GM12878 (cell line): ENCODE results near the gene XAGE2. TPM values are rescaled to one million over a fixed set of nuclear protein-coding genes. Genes with fewer than 3 reads are reported as not detected.
"Not testable (repeated sequence)": the region's sequence is repeated elsewhere in the genome, so short reads cannot be mapped to it uniquely, and the experiment has no call there.

Experiments used
- ATAC-seq: fragments of 200-7000 bp; cut with Tn5 transposase; 3 replicates; pipeline ENCODE4 v1.9.1; 2020; ENCODE audit warnings: mild to moderate bottlenecking, moderate library complexity
- BruUV-seq: library from RNA; stranded (reverse); fragments of 400-500 nt; replicated peaks from 2 replicates; lab custom pipeline; 2021; lab: Mats Ljungman, UMichigan
- CTCF ChIA-PET: fragments of 300-600 bp; sonication (Branson Sonifier 250); formaldehyde crosslinking; extraction: SDS; loops from one replicate; lab custom pipeline; 2021; ENCODE audit warnings: inconsistent platforms; lab: Yijun Ruan, JAX
- POLR2A ChIA-PET: fragments of 350-600 bp; formaldehyde crosslinking; extraction: SDS; loops from one replicate; lab custom pipeline; 2021; ENCODE audit warnings: inconsistent platforms; lab: Charles Lee
- RAD21 ChIA-PET: fragments of 300-600 bp; sonication (Branson Sonifier 250); formaldehyde crosslinking; loops from one replicate; lab custom pipeline; 2023; ENCODE audit warnings: antibody characterized with exemption; ENCODE audit not compliant: unreplicated experiment; lab: Charles Lee
- SMC1A ChIA-PET: fragments of 300-600 bp; sonication (Branson Sonifier 250); formaldehyde crosslinking; loops from one replicate; lab custom pipeline; 2023; ENCODE audit not compliant: unreplicated experiment, uncharacterized antibody; lab: Charles Lee
- DNase-seq: peaks from one replicate; pipeline ENCODE4 v3.0.0-alpha.2; 2011; ENCODE audit warnings: low read depth, low spot score
- FAIRE-seq: peaks from 3 replicates; lab custom pipeline; 2011; peaks lifted over from hg19 to GRCh38; lab: Jason Lieb, UNC
- H2AFZ ChIP-seq: 2 replicates; pipeline ENCODE4 v1.6.0; 2011; ENCODE audit warnings: low read depth, low read length, control low read depth; ENCODE audit not compliant: control insufficient read depth
- H3K27ac ChIP-seq: 2 replicates; pipeline ENCODE4 v1.5.1; 2011; ENCODE audit warnings: control low read depth; ENCODE audit not compliant: control insufficient read depth, insufficient read depth
- H3K27me3 ChIP-seq, 2 experiments: replicated peaks in 1 of 2; 2 replicates each; pipeline versions ENCODE4 v1.6.0 to v1.6.1; 2011; ENCODE audit warnings: low read length in 1 of 2; ENCODE audit not compliant: control insufficient read depth in 2 of 2, insufficient read depth in 2 of 2
- H3K36me3 ChIP-seq, 2 experiments: 2 replicates each; pipeline ENCODE4 v1.5.1; 2011; ENCODE audit warnings: low read length in 1 of 2; ENCODE audit not compliant: control insufficient read depth in 2 of 2, insufficient read depth in 2 of 2
- H3K4me1 ChIP-seq: 2 replicates; pipeline ENCODE4 v1.6.1; 2011; ENCODE audit warnings: mild to moderate bottlenecking, low read length, moderate library complexity, mixed read lengths; ENCODE audit not compliant: control insufficient read depth, insufficient read depth
- H3K4me2 ChIP-seq: 2 replicates; pipeline ENCODE4 v1.6.0; 2011; ENCODE audit warnings: control low read depth; ENCODE audit not compliant: control insufficient read depth, insufficient read depth
- H3K4me3 ChIP-seq: fragments of 200-600 bp; sonication (generic); 2 replicates; pipeline ENCODE4 v1.5.1; 2016
- H3K79me2 ChIP-seq: 2 replicates; pipeline ENCODE4 v1.6.0; 2011; ENCODE audit warnings: low read length; ENCODE audit not compliant: control insufficient read depth, insufficient read depth
- H3K9ac ChIP-seq: 2 replicates; pipeline ENCODE4 v1.8.0; 2011; ENCODE audit warnings: low read length, control low read depth, mixed read lengths; ENCODE audit not compliant: control insufficient read depth, insufficient read depth
- H3K9me3 ChIP-seq: replicated peaks from 3 replicates; pipeline ENCODE4 v1.5.1; 2011; ENCODE audit warnings: mild to moderate bottlenecking, low read length; ENCODE audit not compliant: control insufficient read depth, insufficient read depth
- H4K20me1 ChIP-seq: 2 replicates; pipeline ENCODE4 v1.6.0; 2011; ENCODE audit not compliant: control insufficient read depth, insufficient read depth
- RAD21 ChIP-seq: IDR thresholded peaks from 2 replicates; pipeline ENCODE4 v1.6.1; 2011; ENCODE audit warnings: mild to moderate bottlenecking, low read depth, low read length, moderate library complexity; ENCODE audit not compliant: insufficient read depth
- YY1 ChIP-seq: IDR thresholded peaks from 2 replicates; pipeline ENCODE4 v1.6.1; 2011; ENCODE audit warnings: low read depth, mild to moderate bottlenecking, low read length
- WGBS: methylation state at CpG from one replicate; pipeline ENCODE4 v1.1.6; 2016; ENCODE audit warnings: low lambda C conversion rate; ENCODE audit not compliant: insufficient replicate concordance, insufficient coverage; ENCODE audit errors: missing lambda C conversion rate; 5-methylcytosine and 5-hydroxymethylcytosine counted together
- in situ Hi-C: fragments of 300-500 bp; cut with MboI; formaldehyde crosslinking; loops from 9 replicates; pipeline ENCODE4 v1.14.3; 2018; ENCODE audit warnings: mixed read lengths
- intact Hi-C: fragments of 100-400 bp; cut with micrococcal nuclease; formaldehyde crosslinking; loops from one replicate; pipeline ENCODE4 v1.14.2; 2022; ENCODE audit not compliant: unreplicated experiment
- polyA plus RNA-seq, 11 experiments: library from polyadenylated mRNA; depleted of rRNA in 4 of 11; unstranded in 6 of 11; stranded (reverse) in 5 of 11; fragments of >200 nt; fragmentation: Nextera tagmentation in 4 of 11; fragmentation: Illumina TruSeq in 1 of 11; extraction: Ambion mirVana in 4 of 11; extraction: Trizol in 1 of 11; gene quantifications; 1 replicate in 1 of 11; 2 replicates in 10 of 11; pipeline versions ENCODE4 v1.2.1 to v1.2.3, GENCODE V29; 2011 to 2016; ENCODE audit warnings: inconsistent platforms in 2 of 11, missing spikeins in 2 of 11, low read depth in 1 of 11
- total RNA-seq, 4 experiments: library from RNA; depleted of rRNA in 3 of 4; stranded (reverse); fragments of >200 nt in 3 of 4; fragmentation: Illumina TruSeq in 1 of 4; extraction: Trizol in 1 of 4; gene quantifications; 2 replicates each; pipeline versions ENCODE4 v1.2.1 to v1.2.3, GENCODE V29; 2013 to 2021
- TF ChIP-seq, protein P1 (sequence below), 3 experiments: IDR thresholded peaks in 2 of 3; conservative IDR thresholded peaks in 1 of 3; 2 replicates each; pipeline ENCODE4 v1.5.1; 2011; ENCODE audit warnings: low read depth in 3 of 3, low read length in 3 of 3, mild to moderate bottlenecking in 3 of 3, control low read depth in 2 of 3, moderate library complexity in 2 of 3, inconsistent platforms in 1 of 3, mixed read lengths in 1 of 3; ENCODE audit not compliant: control insufficient read depth in 2 of 3, insufficient read depth in 1 of 3; ENCODE audit errors: extremely low read depth in 1 of 3

Gene XAGE2
- total and polyA plus RNA-seq, 10 of the 15 experiments (the other 5 are each of a cell fraction or from before 2014, with no cell fraction given), result not detected

DNA sequence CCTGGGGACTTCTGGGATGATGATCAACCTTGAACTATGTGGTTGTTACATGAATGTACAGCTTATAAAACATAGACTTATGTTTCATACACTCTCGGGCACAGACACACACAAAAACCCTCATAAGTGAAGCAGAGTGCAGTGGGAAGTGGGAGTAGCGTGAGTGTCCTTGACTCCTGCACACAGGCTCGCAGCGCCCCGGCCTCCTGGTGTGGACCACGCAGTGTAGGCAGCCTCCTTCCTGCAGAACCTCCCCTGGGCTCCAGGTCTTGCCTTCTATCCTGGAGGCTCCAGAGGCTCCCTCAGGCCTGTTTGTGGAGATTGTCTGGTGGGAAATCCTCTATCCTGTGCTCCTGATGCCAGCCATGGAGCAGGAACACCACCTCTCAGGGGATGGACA lies 25.7 kb upstream of the XAGE2 start:
- RAD21 ChIA-PET, H3K27ac ChIP-seq, H4K20me1 ChIP-seq, H3K4me2 ChIP-seq, SMC1A ChIA-PET, H3K79me2 ChIP-seq, H3K9me3 ChIP-seq, H3K4me3 ChIP-seq, H3K36me3 ChIP-seq, H3K27me3 ChIP-seq, DNase-seq, POLR2A ChIA-PET, BruUV-seq, intact Hi-C loops, H2AFZ ChIP-seq, ATAC-seq, H3K4me1 ChIP-seq, CTCF ChIA-PET, H3K9ac ChIP-seq, FAIRE-seq: not testable (repeated sequence)
- in situ Hi-C loops, result loop anchor here (25.0 kb wide), 1 partner anchor 644 kb away; no protein-coding TSS in a partner anchor
- 21% methylated on average over 6 of the region's 6 CpGs for WGBS

DNA sequence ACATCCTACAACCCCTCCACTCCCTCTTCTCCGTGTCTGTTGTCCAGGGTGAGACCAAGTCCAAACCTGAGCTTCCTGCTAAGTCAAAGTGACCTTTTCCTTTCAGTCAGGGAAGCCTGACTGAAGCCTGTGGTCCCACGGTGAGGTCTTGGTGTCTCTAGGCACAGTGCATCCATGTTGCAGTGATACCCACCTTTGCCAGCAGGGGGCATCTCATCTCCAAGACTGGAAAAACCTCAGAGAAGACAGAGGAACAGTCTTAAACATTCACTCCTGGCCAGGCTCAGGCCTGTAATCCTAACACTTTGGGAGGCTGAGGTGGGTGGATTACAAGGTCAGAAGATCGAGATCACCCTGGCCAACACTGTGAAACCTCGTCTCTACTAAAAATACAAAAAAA lies 23.4 kb upstream of the XAGE2 start:
- TF ChIP-seq YY1 (peak; percentile 58; the same call in 1 of the 2 replicates), RAD21 (peak; percentile 46)
- TF ChIP-seq, protein P1, sequence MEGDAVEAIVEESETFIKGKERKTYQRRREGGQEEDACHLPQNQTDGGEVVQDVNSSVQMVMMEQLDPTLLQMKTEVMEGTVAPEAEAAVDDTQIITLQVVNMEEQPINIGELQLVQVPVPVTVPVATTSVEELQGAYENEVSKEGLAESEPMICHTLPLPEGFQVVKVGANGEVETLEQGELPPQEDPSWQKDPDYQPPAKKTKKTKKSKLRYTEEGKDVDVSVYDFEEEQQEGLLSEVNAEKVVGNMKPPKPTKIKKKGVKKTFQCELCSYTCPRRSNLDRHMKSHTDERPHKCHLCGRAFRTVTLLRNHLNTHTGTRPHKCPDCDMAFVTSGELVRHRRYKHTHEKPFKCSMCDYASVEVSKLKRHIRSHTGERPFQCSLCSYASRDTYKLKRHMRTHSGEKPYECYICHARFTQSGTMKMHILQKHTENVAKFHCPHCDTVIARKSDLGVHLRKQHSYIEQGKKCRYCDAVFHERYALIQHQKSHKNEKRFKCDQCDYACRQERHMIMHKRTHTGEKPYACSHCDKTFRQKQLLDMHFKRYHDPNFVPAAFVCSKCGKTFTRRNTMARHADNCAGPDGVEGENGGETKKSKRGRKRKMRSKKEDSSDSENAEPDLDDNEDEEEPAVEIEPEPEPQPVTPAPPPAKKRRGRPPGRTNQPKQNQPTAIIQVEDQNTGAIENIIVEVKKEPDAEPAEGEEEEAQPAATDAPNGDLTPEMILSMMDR (IDR thresholded peaks at IDR 0.05 in 2 of 3, conservative IDR thresholded peaks at IDR 0.05 in 1 of 3; ENCODE audit: control insufficient read depth in 2 of 3, extremely low read depth in 1 of 3, insufficient read depth in 1 of 3, low read depth in 3 of 3, low read length in 3 of 3), result peak; percentile 43 to 60 (median 60)
- peak; percentile 85 for ATAC-seq
- RAD21 ChIA-PET, H3K4me2 ChIP-seq, H3K36me3 ChIP-seq, H3K4me1 ChIP-seq, BruUV-seq, H3K27ac ChIP-seq, intact Hi-C loops, POLR2A ChIA-PET, H3K9ac ChIP-seq, H3K9me3 ChIP-seq, H3K4me3 ChIP-seq, H3K27me3 ChIP-seq, H2AFZ ChIP-seq, H4K20me1 ChIP-seq, H3K79me2 ChIP-seq: not testable (repeated sequence)
- peak; percentile 49 for FAIRE-seq
- 3% methylated on average over 4 of the region's 4 CpGs for WGBS
- peak; percentile 1 for DNase-seq
- ChIA-PET SMC1A (interaction anchor here (0.6 kb wide), 1 partner anchor 721 kb away, joined by 3 read pairs; no protein-coding TSS in a partner anchor), CTCF (interaction anchor here (0.6 to 0.7 kb wide), 2 partner anchors 21 to 692 kb away, joined by 3 read pairs; no protein-coding TSS in a partner anchor)
- in situ Hi-C loops, result loop anchor here (25.0 kb wide), 1 partner anchor 642 kb away; no protein-coding TSS in a partner anchor
